SW480 (cell line): ENCODE data around the gene LRRTM4.
A peak's percentile ranks its signal among the peaks of the same experiment; 100 is the strongest.
"Not testable (repeated sequence)": the region's sequence is repeated elsewhere in the genome, so short reads cannot be mapped to it uniquely, and the experiment has no call there.

Experiments used
- DNase-seq: peaks from one replicate; pipeline ENCODE4 v3.0.0-alpha.2; 2016; ENCODE audit warnings: low spot score

LRRTM4 gene

GRCh38 chr2:77081597-77081996 is 440.6 kb downstream of the LRRTM4 start:
- DNase-seq = no peak

- no peak for DNase-seq
Measured at GRCh38 chr2:77064324-77064723, 457.9 kb downstream of the LRRTM4 start.

GRCh38 chr2:77054938-77055337 is 467.2 kb downstream of the LRRTM4 start:
- DNase-seq = no peak

DNA sequence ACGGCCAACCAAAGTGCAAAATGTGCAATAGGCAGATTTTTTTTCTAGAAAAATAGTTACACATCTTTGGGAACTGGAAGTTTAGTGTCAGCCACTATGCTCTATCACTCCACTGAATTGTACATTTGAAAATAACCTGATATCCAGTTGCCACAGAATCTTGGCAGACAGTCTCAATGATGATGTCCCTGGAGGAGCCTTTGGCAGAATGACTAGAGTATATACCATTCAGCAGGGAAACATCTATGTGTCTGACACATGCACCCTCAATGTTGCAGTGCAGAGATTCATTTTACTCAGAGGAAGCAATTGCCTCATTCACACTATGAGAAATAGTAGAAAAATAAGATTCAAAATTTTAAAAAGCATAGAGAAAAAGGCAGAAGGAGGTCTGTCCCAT is 475.8 kb downstream of the LRRTM4 start:
- DNase-seq = no peak

GRCh38 chr2:77045456-77045855 is 476.7 kb downstream of the LRRTM4 start:
- DNase-seq = not testable (repeated sequence)

DNA sequence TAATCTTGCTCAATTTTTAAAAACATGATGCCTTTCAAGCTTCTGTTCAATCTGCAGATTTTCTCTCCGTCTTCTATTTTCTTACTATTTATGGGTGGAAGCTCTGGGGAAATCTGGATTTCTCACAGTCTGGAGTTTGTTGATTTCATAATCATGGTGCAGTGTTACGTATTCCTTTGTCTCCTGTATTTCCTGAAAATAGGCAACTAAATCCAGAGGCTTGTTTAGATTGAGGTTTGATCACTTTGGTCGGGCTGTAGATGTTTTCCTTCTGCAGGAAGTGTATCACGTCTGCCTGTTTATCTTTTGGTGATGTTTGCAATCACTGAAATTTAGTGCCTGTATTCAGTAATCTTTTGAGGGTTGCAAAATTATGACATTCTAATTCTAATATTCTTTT is 487.7 kb downstream of the LRRTM4 start:
- no peak for DNase-seq

DNA sequence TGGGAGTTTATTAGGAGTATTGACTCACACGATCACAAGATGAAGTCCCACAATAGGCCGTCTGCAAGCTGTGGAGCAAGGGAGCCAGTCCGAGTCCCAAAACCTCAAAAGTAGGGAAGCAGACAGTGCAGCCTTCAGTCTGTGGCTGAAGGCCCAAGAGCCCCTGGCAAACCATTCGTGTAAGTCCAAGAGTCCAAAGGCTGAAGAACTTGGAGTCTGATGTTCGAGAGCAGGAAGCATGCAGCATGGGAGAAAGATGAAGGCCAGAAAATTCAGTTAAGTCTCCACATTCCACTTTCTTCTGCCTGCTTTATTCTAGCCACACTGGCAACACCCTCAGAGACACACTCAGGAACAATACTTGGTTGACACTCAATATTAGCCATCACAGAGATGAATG is 492.9 kb downstream of the LRRTM4 start:
- DNase-seq = not testable (repeated sequence)

- no peak for DNase-seq
Measured at GRCh38 chr2:77028032-77028600, 494.1 kb downstream of the LRRTM4 start.

DNA sequence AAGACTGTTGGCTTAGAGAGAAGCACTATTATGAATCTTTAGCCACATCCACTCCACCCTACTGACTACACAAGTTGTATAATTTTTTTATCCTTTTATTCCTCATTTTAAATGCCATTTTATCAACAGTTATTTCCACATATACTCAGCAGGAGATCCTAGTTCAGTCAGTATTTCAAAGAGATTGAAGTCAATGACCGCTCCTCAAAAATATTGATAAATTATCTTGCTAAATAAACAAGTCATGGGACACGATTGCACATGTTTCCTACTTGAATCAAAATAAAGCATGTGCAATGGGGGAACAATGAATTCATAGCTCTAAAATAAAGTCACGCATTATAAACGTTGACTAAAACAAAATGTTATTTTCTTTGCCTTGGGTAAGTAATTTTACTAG is 496.5 kb downstream of the LRRTM4 start:
- no peak for DNase-seq

GRCh38 chr2:77021161-77021560 is 501.0 kb downstream of the LRRTM4 start:
- DNase-seq = no peak

GRCh38 chr2:77018219-77018618 is 504.0 kb downstream of the LRRTM4 start:
- DNase-seq = no peak

DNA sequence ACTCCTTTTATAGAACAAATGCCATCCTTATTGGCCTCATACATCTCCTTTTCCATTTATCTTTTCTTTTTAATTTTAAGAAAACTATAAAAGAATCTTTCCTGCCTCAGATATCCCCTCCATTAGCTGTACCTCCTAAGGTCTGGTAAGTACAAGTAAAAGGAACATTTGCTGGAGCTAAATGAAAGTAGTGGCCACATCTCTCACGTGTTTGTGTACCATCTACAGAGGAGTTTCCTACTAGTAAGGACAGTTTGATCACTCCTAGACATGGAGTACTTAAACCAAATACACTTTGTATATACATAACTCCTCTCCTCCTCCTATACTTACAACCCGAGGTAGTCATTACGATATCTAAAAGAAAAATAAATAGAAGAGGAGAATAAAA is 504.8 kb downstream of the LRRTM4 start:
- DNase-seq = no peak

DNA sequence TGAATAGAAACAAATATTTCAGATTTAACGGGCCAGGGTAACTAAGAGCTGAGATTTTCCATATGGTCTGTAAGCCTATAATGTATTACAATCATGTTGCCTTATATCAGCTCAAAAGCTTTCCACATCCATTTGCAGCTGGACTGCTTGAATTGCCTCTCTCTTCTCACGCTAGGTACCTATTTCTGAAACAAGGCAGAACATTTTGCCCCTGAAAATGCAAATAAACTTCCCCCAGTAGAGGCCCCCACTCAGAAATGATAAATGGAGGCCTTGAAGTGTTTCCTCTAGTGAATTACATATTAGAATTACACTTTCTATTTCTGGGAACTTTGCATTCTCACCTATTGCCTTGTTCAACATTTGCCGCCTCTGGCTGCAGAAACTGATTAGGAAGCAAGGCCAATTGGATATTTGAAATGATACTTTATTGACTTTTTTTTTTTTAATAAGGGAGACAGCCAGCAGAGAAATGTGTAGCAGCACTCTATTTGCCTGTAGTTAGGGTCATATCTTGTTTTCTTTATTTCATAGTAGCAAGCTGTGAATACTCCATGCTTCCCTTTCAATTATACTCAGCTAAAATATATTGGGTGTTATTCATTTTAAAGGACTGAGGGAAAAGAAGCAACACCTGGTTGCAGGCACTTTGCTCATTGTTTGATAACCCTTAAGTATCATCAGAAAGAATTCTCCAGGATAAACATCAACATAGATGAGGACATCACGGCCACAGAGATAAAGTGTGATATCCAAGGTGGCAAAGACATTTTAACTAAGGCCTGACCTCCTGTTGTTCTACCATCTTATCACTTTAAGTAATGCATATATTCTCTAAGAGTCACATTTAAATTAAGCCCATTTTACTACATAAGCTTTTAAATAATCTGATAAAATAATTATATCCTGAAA is 505.5 kb downstream of the LRRTM4 start:
- no peak for DNase-seq

DNA sequence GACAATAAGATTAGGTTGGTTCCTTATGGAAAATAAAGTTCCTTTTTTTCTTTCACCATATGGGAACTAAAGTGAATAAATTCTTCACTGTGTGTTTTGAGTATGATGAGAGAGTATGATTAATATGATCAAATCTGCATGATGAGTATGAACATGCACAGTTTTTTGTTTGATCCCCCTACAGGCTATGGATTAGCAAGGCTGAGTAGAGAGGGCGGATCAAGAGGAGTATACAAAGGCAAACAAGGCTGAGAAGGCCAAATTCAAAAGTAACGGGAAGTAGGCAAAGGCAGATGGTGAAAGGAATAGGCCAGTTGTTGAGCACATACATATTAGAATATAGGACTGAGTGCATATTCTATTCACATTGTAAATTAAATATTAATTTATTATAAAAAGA is 508.2 kb downstream of the LRRTM4 start:
- no peak for DNase-seq

DNA sequence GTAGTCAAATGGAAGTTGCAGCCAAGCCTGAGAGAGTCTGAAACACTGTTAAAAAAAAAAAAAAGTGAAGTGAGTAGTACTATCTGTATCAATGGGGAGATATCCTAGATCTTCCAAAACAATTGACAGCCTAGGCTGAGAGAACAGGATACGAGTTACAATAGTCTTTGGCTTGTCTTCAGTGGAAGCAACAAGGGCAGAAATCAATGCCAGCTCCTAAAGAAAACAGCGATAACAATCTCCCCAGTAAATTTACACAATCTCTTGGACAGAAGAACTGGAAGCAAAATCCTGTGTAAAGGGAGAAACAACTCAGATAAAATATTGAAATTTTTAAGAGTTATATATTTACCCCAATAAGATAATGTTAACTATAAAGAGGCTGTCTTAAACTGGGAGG is 508.7 kb downstream of the LRRTM4 start:
- no peak for DNase-seq

- DNase-seq = peak; percentile 67
Measured at GRCh38 chr2:77009307-77009706, 512.9 kb downstream of the LRRTM4 start.

DNA sequence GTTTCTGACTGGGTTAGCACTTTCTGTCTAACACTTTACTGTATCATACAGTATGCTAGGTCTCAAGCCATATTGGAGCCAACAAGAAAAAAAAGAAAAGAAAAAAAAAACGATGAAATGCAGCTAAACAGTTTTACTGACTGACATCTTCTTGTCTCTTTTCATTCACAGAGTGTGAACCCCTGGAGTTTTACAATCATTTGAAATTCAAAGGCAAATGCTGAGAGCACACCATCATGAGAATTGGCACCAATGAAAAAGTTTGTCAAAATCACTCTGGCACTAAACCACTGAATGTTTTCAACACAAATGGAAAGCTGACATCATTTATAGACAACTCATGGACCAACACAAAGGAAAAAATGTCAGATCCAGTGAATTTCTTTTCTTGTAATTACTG is 513.3 kb downstream of the LRRTM4 start:
- DNase-seq = peak; percentile 12

DNA sequence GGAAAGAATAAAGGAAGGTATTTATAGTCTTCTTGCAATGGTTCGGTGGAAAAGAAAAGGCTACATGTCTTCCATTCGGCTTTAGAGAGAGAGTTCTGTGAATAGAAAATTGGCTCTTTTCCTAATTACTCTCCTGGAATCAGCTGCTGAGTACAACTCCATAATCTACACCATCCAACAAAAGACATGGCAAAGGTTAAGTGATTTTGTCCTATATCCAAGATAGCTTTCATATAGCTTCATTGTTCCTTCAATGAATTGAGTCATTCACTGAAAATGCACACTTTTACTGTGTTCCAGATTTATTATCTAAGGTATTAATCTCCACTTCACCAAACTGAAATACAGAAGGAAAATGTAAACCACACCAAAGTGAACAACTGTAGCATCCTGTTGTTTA is 514.5 kb downstream of the LRRTM4 start:
- DNase-seq = no peak

DNA sequence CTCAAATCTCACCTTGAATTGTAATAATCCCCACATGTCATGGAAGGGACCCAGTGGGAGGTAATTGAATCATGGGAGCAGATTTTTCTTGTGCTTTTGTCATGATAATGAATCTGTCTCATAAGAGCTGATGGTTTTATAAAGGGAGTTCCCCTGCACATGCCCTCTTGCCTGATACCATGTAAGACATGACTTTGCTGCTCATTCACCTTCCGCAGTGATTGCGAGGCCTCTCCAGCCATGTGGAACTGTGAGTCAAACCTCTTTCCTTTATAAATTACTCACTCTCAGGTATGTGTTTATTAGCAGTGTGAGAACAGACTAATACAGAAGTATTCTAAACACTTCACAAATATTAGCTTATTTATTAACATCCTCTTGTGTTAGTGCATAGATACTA is 516.7 kb downstream of the LRRTM4 start:
- no peak for DNase-seq

GRCh38 chr2:77001895-77002294 is 520.3 kb downstream of the LRRTM4 start:
- DNase-seq = no peak

GRCh38 chr2:76998704-76999103 is 523.5 kb downstream of the LRRTM4 start:
- peak; percentile 74 for DNase-seq

DNA sequence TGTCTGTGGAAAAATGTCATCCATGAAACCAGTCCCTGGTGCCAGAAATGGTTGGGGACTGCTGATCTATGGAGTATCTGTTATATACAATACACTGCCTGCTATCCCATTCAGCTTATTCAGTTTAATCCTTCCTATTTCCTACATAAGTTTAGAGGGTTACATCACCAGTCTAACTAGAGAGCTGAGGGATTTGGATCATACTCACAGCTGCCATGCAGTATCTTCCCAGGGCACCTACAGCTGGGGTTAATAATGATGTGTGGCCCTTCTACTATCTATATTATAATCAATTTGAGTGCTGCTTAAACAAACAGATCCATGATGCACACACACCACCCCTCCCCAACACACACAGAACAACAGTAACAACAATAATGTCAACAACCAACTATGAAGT is 524.0 kb downstream of the LRRTM4 start:
- DNase-seq = no peak

DNA sequence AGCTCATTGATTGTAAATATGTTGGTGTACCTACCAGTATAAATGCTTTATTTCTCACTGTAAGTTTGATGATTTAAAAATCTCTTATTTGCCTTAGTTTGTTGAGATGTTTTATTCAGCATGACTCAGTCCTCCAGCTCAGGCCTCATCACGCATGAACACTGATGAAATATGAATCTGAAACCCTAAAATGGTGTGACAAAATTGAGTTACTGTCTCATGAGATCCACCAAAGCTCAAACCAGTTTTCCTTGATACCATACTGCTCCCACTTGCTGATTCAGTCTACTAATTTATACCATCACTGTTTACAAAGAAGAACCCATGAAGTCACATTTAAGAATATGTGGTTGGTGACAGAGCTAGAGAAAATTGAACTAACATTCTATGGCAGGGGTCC is 524.9 kb downstream of the LRRTM4 start:
- DNase-seq = no peak
